GM18907 (cell line): ENCODE results near the gene PCBP3.
"Not testable (repeated sequence)": the region's sequence is repeated elsewhere in the genome, so short reads cannot be mapped to it uniquely, and the experiment has no call there.

Experiments
- ATAC-seq: cut with Tn5 transposase; IDR thresholded peaks from one replicate; pipeline ENCODE4 v1.9.1; 2021; ENCODE audit warnings: mild to moderate bottlenecking, moderate library complexity; ENCODE audit not compliant: unreplicated experiment

PCBP3 gene

GRCh38 chr21:45952527-45952926 is 309.0 kb downstream of the PCBP3 start:
- not testable (repeated sequence) for ATAC-seq

DNA sequence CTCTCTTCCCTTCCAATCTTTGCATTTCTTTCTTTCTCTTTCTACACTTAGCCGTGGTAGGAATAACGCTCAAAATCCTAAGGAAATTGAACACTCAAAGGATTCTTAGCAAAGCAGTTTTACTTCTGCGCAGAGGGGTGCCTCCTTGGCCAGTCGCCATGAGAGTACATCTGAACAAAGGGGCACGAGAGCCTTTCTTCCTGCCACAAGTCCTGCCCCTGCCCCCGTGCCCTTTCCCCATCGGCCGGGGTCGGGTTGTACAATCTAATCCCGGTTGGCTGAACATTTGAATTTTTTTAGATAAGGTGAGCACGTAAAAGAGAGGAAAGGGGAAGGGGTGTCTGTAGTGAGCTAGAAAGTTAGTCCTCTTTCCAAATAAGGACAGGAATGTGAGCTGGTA is 309.4 kb downstream of the PCBP3 start:
- ATAC-seq, result no peak

DNA sequence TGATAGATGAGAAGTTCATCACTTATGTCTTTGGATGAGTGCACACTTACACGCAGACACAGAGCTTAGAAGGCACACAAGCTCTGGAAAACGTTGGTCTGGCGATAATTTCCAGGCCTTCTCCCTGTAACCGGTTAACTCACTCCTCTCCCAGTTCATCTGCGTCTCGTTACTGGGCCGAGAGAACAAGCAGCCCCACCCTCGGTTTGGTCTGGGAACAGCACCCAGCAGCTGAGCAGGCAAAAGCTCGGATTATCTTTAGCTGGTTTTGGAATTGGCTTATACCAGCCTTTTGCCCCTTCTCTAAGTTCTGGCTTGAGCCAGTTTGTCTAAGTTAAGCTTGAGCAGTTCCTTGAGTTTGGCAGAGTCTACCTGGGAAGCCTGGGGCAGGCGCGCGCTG is 310.7 kb downstream of the PCBP3 start:
- ATAC-seq, result no peak

DNA sequence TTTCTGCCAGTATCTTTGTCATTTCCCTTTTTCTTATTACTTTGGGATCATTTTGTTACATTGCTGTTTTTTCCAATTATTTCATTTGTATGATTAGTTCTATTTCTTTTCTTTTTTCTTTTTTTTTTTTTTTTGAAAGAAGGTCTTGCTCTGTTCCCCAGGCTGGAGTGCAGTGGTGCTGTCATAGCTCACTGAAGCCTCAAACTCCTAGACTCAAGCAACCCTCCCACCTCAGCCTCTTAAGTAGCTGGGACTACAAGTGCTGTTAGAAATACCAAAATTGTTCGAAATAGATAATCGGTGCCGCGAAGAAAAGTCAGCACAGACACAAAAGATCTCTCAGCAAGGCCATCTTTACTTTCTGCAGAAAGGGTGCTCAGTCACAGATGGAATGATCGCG is 311.4 kb downstream of the PCBP3 start:
- ATAC-seq, result no peak

DNA sequence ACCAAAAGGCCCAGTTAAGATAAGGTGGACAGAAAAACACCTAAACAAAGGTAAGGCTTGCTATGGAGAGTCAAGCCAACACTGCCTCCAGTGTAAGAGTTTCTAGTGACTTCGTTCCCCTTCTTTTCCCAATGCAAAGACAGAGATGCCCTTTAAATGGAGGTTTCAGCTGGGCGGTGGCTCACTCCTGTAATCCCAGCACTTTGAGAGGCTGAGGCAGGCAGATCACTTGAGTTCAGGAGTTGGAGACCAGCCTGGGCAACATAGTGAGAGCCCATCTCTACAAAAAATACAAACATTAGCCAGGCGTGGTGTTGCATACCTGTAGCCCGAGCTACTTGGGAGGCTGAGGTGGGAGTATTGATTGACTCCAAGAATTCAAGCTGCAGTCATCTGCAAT is 314.0 kb downstream of the PCBP3 start:
- no peak for ATAC-seq

- no peak for ATAC-seq
Measured at GRCh38 chr21:45957981-45958600, 314.6 kb downstream of the PCBP3 start.

DNA sequence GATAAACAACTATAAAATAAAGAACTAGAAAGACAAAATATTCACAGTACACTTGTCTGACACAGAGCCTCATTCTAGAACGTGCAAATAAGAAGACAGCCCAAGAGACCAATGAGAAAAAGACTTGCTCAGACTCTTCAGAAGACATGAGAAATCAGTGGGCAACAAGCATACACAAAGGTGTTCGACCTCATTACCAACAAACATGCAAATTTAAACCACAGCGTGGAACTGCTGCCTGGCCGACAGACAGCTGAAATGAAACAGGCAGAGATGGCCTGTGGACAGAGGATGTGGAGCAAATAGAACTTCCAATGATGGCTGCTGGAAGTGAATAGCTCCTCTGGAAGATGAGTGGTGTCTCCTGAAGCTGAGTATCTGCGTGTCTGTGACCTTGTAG is 315.7 kb downstream of the PCBP3 start:
- ATAC-seq, result no peak

- ATAC-seq, result no peak
Measured at GRCh38 chr21:45959779-45960390, 316.4 kb downstream of the PCBP3 start.

DNA sequence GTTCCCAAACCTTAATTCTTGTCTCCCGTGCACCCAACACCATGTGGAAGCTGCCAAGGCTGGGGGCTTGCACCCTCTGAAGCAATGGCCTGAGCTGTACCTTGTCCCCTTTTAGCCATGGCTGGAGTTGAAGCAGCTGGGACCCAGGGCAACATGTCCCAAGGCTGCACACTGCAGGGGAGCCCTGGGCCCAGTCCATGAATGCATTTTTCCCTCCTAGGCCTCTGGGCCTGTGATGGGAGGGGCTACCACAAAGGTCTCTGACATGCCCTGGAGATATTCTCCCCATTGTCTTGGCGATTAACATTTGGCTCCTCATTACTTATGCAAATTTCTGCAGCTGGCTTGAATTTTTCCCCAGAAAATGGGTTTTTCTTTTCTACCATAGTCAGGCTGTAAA is 317.9 kb downstream of the PCBP3 start:
- ATAC-seq, result not testable (repeated sequence)

DNA sequence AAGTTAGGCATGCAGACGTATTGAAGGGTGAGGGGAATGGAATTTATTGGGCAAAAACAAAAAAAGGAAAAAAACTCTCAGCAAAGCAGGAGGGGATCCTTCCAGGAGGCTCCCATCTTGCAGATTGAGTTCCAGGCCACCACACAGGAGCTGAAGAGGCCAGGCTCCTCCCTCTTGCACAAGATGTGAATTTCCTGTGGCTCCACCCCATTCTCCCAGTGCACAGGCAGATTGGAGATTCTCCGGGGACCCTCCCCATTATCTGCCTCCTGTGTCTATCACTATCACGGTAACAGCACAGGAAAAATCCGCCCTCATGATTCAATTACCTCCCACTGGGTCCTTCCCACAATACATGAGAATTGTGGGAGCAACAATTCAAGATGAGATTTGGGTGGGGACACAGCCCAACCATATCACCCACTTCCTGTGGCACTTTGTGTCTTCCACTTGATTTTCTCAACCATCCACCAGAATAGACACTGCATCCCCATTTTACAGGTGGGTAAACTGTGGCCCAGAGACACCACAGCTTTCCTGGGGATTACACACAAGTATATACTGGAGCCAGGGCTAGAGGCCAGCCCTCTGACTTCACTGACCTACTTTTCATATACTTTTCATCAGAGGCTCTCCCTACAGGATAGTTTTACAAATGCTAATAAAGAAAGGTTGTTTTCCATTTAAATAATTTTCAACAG is 319.2 kb downstream of the PCBP3 start:
- no peak for ATAC-seq

DNA sequence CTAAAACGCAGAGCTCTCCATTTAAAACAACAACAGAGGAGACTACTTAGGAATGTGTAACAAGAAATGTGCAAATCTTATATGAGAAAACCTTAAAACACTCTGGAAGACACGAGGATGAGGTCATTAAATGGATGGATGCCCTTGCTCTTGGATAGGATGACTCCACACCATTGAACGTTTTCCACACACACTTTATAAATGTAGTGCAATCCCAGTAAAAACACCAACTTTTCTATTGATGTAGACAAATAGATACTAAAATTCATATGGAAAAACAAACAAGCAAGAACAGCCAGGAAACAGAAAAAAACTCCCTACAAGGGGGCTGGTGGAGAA is 319.7 kb downstream of the PCBP3 start:
- ATAC-seq, result no peak

DNA sequence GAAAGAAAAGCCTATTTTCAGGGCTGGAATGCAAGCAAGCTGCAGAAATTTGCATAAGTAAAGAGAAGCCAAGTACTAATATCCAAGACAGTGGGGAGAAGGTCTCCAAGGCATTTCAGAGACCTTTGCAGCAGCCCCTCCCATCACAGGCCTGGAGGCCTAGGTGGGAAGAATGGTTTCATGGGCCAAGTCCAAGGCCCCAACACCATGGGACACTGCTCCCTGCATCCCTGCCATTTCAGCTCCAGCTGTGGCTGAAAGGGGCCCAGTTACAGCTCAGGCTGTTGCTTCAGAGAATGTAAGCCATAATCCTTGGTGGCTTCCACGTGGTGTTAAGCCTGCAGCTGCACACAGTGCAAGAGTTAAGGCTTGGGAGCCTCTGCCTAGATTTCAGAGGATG is 321.1 kb downstream of the PCBP3 start:
- ATAC-seq, result no peak

- no peak for ATAC-seq
Measured at GRCh38 chr21:45965084-45965809, 321.7 kb downstream of the PCBP3 start.

DNA sequence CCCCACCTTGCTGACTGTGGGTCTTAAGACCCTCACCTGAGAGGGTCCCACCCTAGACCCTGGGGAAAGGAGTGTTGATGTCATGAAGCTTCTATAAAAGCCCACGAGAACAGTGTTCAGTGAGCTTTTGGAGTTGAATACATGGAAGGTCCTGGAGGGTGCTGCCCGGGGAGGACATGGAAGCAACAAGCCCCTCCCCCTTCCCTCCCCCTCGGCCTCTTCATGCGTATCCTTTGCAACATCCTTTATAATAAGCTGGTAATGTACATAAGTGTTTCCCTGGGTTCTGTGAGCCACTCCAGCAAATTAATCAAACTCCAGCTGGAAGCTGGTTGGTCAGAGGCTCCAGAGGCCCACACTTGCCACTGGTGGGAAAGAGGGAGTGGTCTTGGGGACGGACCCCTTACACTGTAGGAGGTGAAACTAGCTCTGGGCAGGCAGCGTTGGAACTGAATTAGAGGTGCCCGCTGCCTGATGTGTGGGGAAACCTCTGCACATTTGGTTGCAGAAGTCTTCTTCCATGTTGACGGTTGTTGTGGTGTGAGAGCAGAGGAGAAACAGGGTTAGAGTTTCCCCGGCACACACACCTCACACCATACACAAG is 323.4 kb downstream of the PCBP3 start:
- no peak for ATAC-seq

- ATAC-seq, result no peak
Measured at GRCh38 chr21:45969921-45970673, 326.6 kb downstream of the PCBP3 start.

DNA sequence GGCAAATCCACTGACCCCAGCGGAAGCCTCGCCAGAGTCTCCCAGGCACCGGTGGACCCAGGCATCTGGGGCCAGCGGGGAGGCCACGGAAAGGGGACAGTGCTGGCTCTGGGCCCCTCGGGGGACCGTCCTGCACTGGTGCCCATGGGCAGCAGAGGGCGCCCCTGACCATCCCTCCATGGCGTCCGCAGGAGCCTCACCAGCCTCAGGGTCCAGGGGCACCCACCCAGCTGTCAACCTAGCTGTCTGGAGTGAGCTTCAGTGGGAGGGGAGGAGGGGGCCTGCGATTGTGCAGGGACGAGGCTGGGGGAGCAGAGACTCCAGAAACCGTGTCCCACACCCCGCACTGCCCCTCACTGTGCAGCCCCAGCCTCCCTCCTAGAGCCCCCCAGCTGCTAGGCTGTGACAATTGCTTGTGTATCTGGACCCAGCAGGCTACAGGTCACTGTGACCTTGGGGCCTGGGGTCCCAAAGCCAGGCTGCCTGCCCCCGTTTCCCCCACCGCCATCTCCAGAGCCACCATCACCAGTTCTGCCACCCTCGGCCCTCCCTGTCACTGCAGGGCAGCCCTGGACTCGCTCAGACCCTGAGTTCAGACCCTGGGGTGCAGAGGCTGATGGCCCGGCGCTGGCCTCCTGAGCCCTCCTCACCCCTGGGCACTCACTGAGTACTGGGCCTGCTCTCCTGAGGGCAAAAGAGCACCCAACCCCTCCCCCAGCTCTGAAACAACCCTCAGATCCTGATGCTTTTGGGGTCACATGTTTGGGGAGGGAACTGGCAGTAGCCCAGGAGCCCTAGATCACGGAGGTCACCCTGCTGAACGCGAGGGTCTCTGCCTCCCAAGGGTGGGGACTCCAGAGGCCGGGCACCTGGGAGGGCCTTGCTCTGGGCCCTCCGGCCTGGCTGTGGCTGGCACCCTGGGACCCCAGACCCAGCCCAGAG is 327.4 kb downstream of the PCBP3 start:
- ATAC-seq, result no peak

GRCh38 chr21:45971616-45972352 is 328.3 kb downstream of the PCBP3 start:
- ATAC-seq, result no peak

GRCh38 chr21:45972353-45972715 is 328.8 kb downstream of the PCBP3 start:
- no peak for ATAC-seq
